C4-2B (cell line): ENCODE data around the gene SLC38A3.

Experiments used
- CTCF ChIP-seq: fragments of 450-650 bp; conservative IDR thresholded peaks from 2 replicates; pipeline ENCODE4 v1.5.1; 2017; ENCODE audit warnings: mild to moderate bottlenecking
- ZFX ChIP-seq: fragments of 450-650 bp; IDR thresholded peaks from 2 replicates; pipeline ENCODE4 v1.6.1; 2017

GRCh38 chr3:50167069-50167840 is 37.8 kb upstream of the SLC38A3 start:
- TF ChIP-seq CTCF: no peak
- no peak for TF ChIP-seq ZFX
